ENCODE measurements around the gene CARS1. TPM values are rescaled to one million over a fixed set of nuclear protein-coding genes. Genes with fewer than 3 reads are reported as not detected.

CARS1 gene
- total and polyA plus RNA-seq, 10 of the 15 experiments (the other 5 are each of a cell fraction or from before 2014, with no cell fraction given), result 7.8 to 60.6 (median 45.7) TPM

GRCh38 chr11:3002351-3002861 lies 54.8 kb downstream of the CARS1 start (continued):
- no peak for TF ChIP-seq ZBTB33 (IDR thresholded peaks at IDR 0.05)
- TF ChIP-seq HDGF (IDR thresholded peaks at IDR 0.05), result no peak
- no peak for TF ChIP-seq FOS (IDR thresholded peaks at IDR 0.05; ENCODE audit: borderline replicate concordance, extremely low read depth, insufficient read length)

- no peak overlapping the region for H3K4me2 ChIP-seq (ENCODE audit: control insufficient read depth, insufficient read depth)
- no peak for DNase-seq (ENCODE audit: low read depth, low spot score)
- in situ Hi-C loops (cut with MboI), result no loop called here
- WGBS (ENCODE audit: insufficient coverage, insufficient replicate concordance, low lambda C conversion rate, missing lambda C conversion rate), result 94% methylated on average over 6 of the region's 6 CpGs
- ChIA-PET RAD21 (ENCODE audit: unreplicated experiment) (no interaction called here), CTCF (no interaction called here), POLR2A (no interaction called here), SMC1A (ENCODE audit: uncharacterized antibody, unreplicated experiment) (no interaction called here)
- H3K9me3 ChIP-seq (replicated peaks; ENCODE audit: control insufficient read depth, insufficient read depth, low read length), result no peaks in the 10 kb centered on the region
- no peaks in the 10 kb centered on the region for H3K27me3 ChIP-seq (replicated peaks in 1 of 2; ENCODE audit: control insufficient read depth in 2 of 2, insufficient read depth in 2 of 2, low read length in 1 of 2)
- ATAC-seq, result no peak
- intact Hi-C loops (cut with micrococcal nuclease; ENCODE audit: unreplicated experiment), result no loop called here
- no peak overlapping the region for H3K4me3 ChIP-seq
- FAIRE-seq, result no peak
- BruUV-seq (replicated peaks), result no TSS peak
- no peaks in the 10 kb centered on the region for H3K79me2 ChIP-seq (ENCODE audit: control insufficient read depth, insufficient read depth, low read length)
- no peaks in the 10 kb centered on the region for H4K20me1 ChIP-seq (ENCODE audit: control insufficient read depth, insufficient read depth)
- no peak overlapping the region for H3K27ac ChIP-seq (ENCODE audit: control insufficient read depth, insufficient read depth)
- peaks cover 8 to 18% of the 10 kb centered on the region in 2 experiments; a peak in 3 of 4 replicates for H3K36me3 ChIP-seq (ENCODE audit: control insufficient read depth in 2 of 2, insufficient read depth in 2 of 2, low read length in 1 of 2)
- no peak for TF ChIP-seq RFX5 (IDR thresholded peaks at IDR 0.05; ENCODE audit: low read depth, low read length)
- H3K9ac ChIP-seq (ENCODE audit: control insufficient read depth, insufficient read depth, low read length), result no peak overlapping the region
- no peaks in the 10 kb centered on the region for H3K4me1 ChIP-seq (ENCODE audit: control insufficient read depth, insufficient read depth, low read length)
- no peak overlapping the region for H2AFZ ChIP-seq (ENCODE audit: control insufficient read depth, low read depth, low read length)
These were observed 55.7 kb downstream of the CARS1 start for GRCh38 chr11:3001496-3001895.

All from GM12878 (cell line).